ENCODE data around the gene DOP1A. TPM values are rescaled to one million over a fixed set of nuclear protein-coding genes. Genes with fewer than 3 reads are reported as not detected.

DOP1A gene
- total and polyA plus RNA-seq, 2 of the 4 experiments (the other 2 are of a cell fraction): 6.0 to 32.4 TPM

DNA sequence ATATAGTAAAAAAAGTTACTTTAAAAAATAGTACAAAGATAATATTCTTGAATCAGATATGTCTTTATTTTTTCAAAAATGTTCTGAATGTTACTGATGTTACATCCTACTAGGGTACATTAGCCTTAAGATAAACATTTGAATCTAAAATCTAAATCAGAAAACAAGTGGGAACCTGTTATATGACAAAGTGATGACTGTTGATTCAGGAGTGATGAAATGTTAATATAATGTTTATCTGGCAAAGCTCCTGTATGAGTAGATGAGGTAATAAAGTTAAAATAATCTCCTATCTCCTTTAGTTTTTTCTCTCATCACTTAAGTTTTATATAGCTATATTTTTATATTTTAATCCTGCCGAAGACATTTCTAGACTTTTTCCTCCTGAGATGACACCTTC lies 4.2 kb downstream of the DOP1A start:
- TF ChIP-seq MAFK (IDR thresholded peaks at IDR 0.05; ENCODE audit: low read depth, low read length): no peak
- no peak for TF ChIP-seq CHD1 (IDR thresholded peaks at IDR 0.05; ENCODE audit: low read depth, low read length)
- TF ChIP-seq, protein P1, sequence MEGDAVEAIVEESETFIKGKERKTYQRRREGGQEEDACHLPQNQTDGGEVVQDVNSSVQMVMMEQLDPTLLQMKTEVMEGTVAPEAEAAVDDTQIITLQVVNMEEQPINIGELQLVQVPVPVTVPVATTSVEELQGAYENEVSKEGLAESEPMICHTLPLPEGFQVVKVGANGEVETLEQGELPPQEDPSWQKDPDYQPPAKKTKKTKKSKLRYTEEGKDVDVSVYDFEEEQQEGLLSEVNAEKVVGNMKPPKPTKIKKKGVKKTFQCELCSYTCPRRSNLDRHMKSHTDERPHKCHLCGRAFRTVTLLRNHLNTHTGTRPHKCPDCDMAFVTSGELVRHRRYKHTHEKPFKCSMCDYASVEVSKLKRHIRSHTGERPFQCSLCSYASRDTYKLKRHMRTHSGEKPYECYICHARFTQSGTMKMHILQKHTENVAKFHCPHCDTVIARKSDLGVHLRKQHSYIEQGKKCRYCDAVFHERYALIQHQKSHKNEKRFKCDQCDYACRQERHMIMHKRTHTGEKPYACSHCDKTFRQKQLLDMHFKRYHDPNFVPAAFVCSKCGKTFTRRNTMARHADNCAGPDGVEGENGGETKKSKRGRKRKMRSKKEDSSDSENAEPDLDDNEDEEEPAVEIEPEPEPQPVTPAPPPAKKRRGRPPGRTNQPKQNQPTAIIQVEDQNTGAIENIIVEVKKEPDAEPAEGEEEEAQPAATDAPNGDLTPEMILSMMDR (conservative IDR thresholded peaks at IDR 0.05; ENCODE audit: low read depth, low read length): no peak
- TF ChIP-seq RAD21 (IDR thresholded peaks at IDR 0.05; ENCODE audit: low read length): no peak
- no peak for TF ChIP-seq BHLHE40 (IDR thresholded peaks at IDR 0.05; ENCODE audit: low read depth, low read length)
- no peak for TF ChIP-seq MAZ (IDR thresholded peaks at IDR 0.05; ENCODE audit: borderline replicate concordance, low read depth, low read length)
- no peak for TF ChIP-seq RCOR1 (IDR thresholded peaks at IDR 0.05; ENCODE audit: insufficient replicate concordance, low read length)
- TF ChIP-seq, protein P2, sequence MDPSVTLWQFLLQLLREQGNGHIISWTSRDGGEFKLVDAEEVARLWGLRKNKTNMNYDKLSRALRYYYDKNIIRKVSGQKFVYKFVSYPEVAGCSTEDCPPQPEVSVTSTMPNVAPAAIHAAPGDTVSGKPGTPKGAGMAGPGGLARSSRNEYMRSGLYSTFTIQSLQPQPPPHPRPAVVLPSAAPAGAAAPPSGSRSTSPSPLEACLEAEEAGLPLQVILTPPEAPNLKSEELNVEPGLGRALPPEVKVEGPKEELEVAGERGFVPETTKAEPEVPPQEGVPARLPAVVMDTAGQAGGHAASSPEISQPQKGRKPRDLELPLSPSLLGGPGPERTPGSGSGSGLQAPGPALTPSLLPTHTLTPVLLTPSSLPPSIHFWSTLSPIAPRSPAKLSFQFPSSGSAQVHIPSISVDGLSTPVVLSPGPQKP (IDR thresholded peaks at IDR 0.05; ENCODE audit: borderline replicate concordance, low read depth, low read length): no peak
- TF ChIP-seq NFE2L2 (IDR thresholded peaks at IDR 0.05; ENCODE audit: low read depth, low read length): no peak
- no peak for TF ChIP-seq CEBPB (IDR thresholded peaks at IDR 0.05; ENCODE audit: low read depth, low read length)
- TF ChIP-seq MXI1 (IDR thresholded peaks at IDR 0.05; ENCODE audit: borderline replicate concordance, low read depth, low read length): no peak
- no peak for TF ChIP-seq POLR2A (IDR thresholded peaks at IDR 0.05; ENCODE audit: low read depth, low read length)
- no peak for TF ChIP-seq FOS (IDR thresholded peaks at IDR 0.05; ENCODE audit: low read depth, low read length)
- Histone ChIP-seq H2AFZ (replicated peaks; ENCODE audit: low read length, poor library complexity) (no peak overlapping the region), H3K36me3 (ENCODE audit: control insufficient read depth, insufficient read depth, low read length) (no peaks in the 10 kb centered on the region), H3K79me1 (ENCODE audit: low read depth in 1 of 2, low read length in 2 of 2) (peaks cover 16 to 31% of the 10 kb centered on the region in 2 experiments; a peak in 3 of 4 replicates), H3K9me1 (ENCODE audit: insufficient read depth, low read length) (no peaks in the 10 kb centered on the region), H3K4me3 (ENCODE audit: insufficient read depth, low read depth, low read length) (no peak overlapping the region), H2BK20ac (ENCODE audit: low read depth, low read length) (no peak overlapping the region), H4K8ac (ENCODE audit: low read depth in 2 of 2, low read length in 2 of 2) (no peak overlapping the region), H2BK5ac (ENCODE audit: low read depth, low read length, poor library complexity, severe bottlenecking) (no peak overlapping the region), H3K9me3 (ENCODE audit: control insufficient read depth, insufficient read depth, low read length) (no peaks in the 10 kb centered on the region), H3K4ac (ENCODE audit: low read depth, low read length) (no peak overlapping the region), H2BK15ac (ENCODE audit: low read depth, low read length) (no peak overlapping the region), H3K9ac (ENCODE audit: low read depth, low read length) (no peak overlapping the region), H3K27me3 (ENCODE audit: control insufficient read depth, insufficient read depth, low read length) (no peaks in the 10 kb centered on the region), H2AK9ac (replicated peaks; ENCODE audit: low read depth, low read length, poor library complexity) (no peak overlapping the region), H2AK5ac (ENCODE audit: low read depth, low read length) (no peak overlapping the region), H3K23ac (ENCODE audit: low read depth, low read length) (no peak overlapping the region), H3K18ac (ENCODE audit: low read depth, low read length) (no peak overlapping the region), H3K4me1 (ENCODE audit: control insufficient read depth, insufficient read depth, low read length) (no peaks in the 10 kb centered on the region), H4K91ac (ENCODE audit: insufficient read depth, low read depth, low read length) (no peak overlapping the region), H4K5ac (ENCODE audit: low read depth, low read length) (no peak overlapping the region), H3K14ac (replicated peaks; ENCODE audit: low read depth, low read length) (no peak overlapping the region), H2BK120ac (ENCODE audit: low read depth, low read length) (no peak overlapping the region), H3K27ac (ENCODE audit: insufficient read depth, low read length) (no peak overlapping the region), H3K56ac (ENCODE audit: extremely low read depth, insufficient read depth, low read length) (no peak overlapping the region), H3K4me2 (ENCODE audit: low read depth, low read length) (no peak overlapping the region), H4K20me1 (ENCODE audit: insufficient read depth, low read length) (no peaks in the 10 kb centered on the region)
- ATAC-seq (ENCODE audit: low read depth) (no peak), DNase-seq (no peak)
- in situ Hi-C loops (cut with MboI; ENCODE audit: low sequenced_read_pairs) (loop anchor here (25.0 kb wide), 1 partner anchor 709 kb away; the partner anchor contains the start of gene TPBG), intact Hi-C loops (cut with micrococcal nuclease) (no loop called here), dilution Hi-C loops (cut with HindIII; ENCODE audit: low sequenced_read_pairs, unreplicated experiment) (loop anchor here (25.0 kb wide), 1 partner anchor 441 kb away; the partner anchor contains the start of gene PRSS35)
- POLR2A ChIA-PET (ENCODE audit: unreplicated experiment): no interaction called here
- CTCF ChIA-PET: interaction anchor here (1.2 kb wide), 1 partner anchor 143 kb away, joined by 4 read pairs; no protein-coding TSS in a partner anchor
- no TSS peak for BruUV-seq (replicated peaks)
- WGBS, 2 experiments (ENCODE audit: extremely low coverage in 2 of 2, insufficient read length in 1 of 2): no CpG with 5 or more reads among the region's 1 CpG

All from IMR-90 (cell line).